Activated T-helper 2 cell treated with anti-CD3 and anti-CD28 coated beads, Interferon-gamma antibody, Interleukin-2, Interleukin-4, amounts not matched to agents 10 μg/mL and 5 μg/mL and 100 μg/mL, durations not matched to agents 14 hours and 24 hours and 36 hours (primary cell): ENCODE measurements around the gene ST3GAL4. TPM values are rescaled to one million over a fixed set of nuclear protein-coding genes. Genes with fewer than 3 reads are reported as not detected.
"Not testable (repeated sequence)": the region's sequence is repeated elsewhere in the genome, so short reads cannot be mapped to it uniquely, and the experiment has no call there.

Experiments used
- DNase-seq: peaks from one replicate; pipeline ENCODE4 v3.0.0; 2021; ENCODE audit warnings: low spot score
- H3K27ac Mint-ChIP-seq: one replicate; pipeline ENCODE4 v1.8.0; 2021; ENCODE audit warnings: mixed read lengths
- H3K27me3 Mint-ChIP-seq: one replicate; pipeline ENCODE4 v1.8.0; 2021; ENCODE audit warnings: low read depth, mixed read lengths
- H3K36me3 Mint-ChIP-seq: one replicate; pipeline ENCODE4 v1.8.0; 2021; ENCODE audit warnings: low read depth, mixed read lengths
- H3K4me1 Mint-ChIP-seq: one replicate; pipeline ENCODE4 v1.8.0; 2021; ENCODE audit warnings: low read depth, mixed read lengths
- H3K4me3 Mint-ChIP-seq: one replicate; pipeline ENCODE4 v1.8.0; 2021; ENCODE audit warnings: low read depth, mild to moderate bottlenecking, moderate library complexity, mixed read lengths
- H3K9me3 Mint-ChIP-seq: one replicate; pipeline ENCODE4 v1.8.0; 2021; ENCODE audit warnings: mixed read lengths
- intact Hi-C: fragments of 100-400 bp; cut with micrococcal nuclease; formaldehyde crosslinking; loops from one replicate; pipeline ENCODE4 v1.15.1; 2023
- total RNA-seq: library from RNA; stranded (reverse); gene quantifications from 2 replicates; pipeline ENCODE4 v1.2.3, GENCODE V29; 2022

The ST3GAL4 gene
- total RNA-seq, 1 donor from 2014 or later = 14.4 TPM

- H3K4me3 Mint-ChIP-seq, DNase-seq, H3K9me3 Mint-ChIP-seq, intact Hi-C loops, H3K27ac Mint-ChIP-seq, H3K27me3 Mint-ChIP-seq, H3K36me3 Mint-ChIP-seq, H3K4me1 Mint-ChIP-seq: not testable (repeated sequence)
Measured at GRCh38 chr11:126381960-126382359, 26.5 kb downstream of the ST3GAL4 start.

- H3K4me3 Mint-ChIP-seq, H3K27ac Mint-ChIP-seq, DNase-seq, H3K36me3 Mint-ChIP-seq, H3K9me3 Mint-ChIP-seq, intact Hi-C loops, H3K4me1 Mint-ChIP-seq, H3K27me3 Mint-ChIP-seq: not testable (repeated sequence)
Measured at GRCh38 chr11:126382641-126383040, 27.2 kb downstream of the ST3GAL4 start.

GRCh38 chr11:126383339-126384335 is 28.2 kb downstream of the ST3GAL4 start:
- no peaks in the 10 kb centered on the region for H3K27me3 Mint-ChIP-seq
- intact Hi-C loops = no loop called here
- H3K27ac Mint-ChIP-seq = no peak overlapping the region
- H3K36me3 Mint-ChIP-seq = no peaks in the 10 kb centered on the region
- H3K4me1 Mint-ChIP-seq = no peaks in the 10 kb centered on the region
- H3K4me3 Mint-ChIP-seq = no peak overlapping the region
- no peak for DNase-seq
- H3K9me3 Mint-ChIP-seq = no peaks in the 10 kb centered on the region

GRCh38 chr11:126384449-126385070 is 29.1 kb downstream of the ST3GAL4 start:
- Mint-ChIP-seq H3K4me1 (no peaks in the 10 kb centered on the region), H3K27ac (no peak overlapping the region), H3K27me3 (no peaks in the 10 kb centered on the region), H3K4me3 (no peak overlapping the region), H3K9me3 (no peaks in the 10 kb centered on the region), H3K36me3 (no peaks in the 10 kb centered on the region)
- intact Hi-C loops = no loop called here
- DNase-seq = no peak

GRCh38 chr11:126385991-126386728 is 30.7 kb downstream of the ST3GAL4 start:
- Mint-ChIP-seq H3K27ac (no peak overlapping the region), H3K4me1 (no peaks in the 10 kb centered on the region), H3K27me3 (no peaks in the 10 kb centered on the region), H3K9me3 (no peaks in the 10 kb centered on the region), H3K36me3 (no peaks in the 10 kb centered on the region), H3K4me3 (no peak overlapping the region)
- intact Hi-C loops = no loop called here
- no peak for DNase-seq

- H3K27ac Mint-ChIP-seq, DNase-seq, H3K9me3 Mint-ChIP-seq, intact Hi-C loops, H3K4me3 Mint-ChIP-seq, H3K27me3 Mint-ChIP-seq, H3K4me1 Mint-ChIP-seq, H3K36me3 Mint-ChIP-seq: not testable (repeated sequence)
Measured at GRCh38 chr11:126386729-126387071, 31.2 kb downstream of the ST3GAL4 start.

- no peak for DNase-seq
- intact Hi-C loops = no loop called here
- peaks cover 3% of the 10 kb centered on the region for H3K4me1 Mint-ChIP-seq
Measured at GRCh38 chr11:126387857-126388256, 32.4 kb downstream of the ST3GAL4 start.

GRCh38 chr11:126390272-126390867 is 34.9 kb downstream of the ST3GAL4 start:
- Mint-ChIP-seq H3K36me3 (no peaks in the 10 kb centered on the region), H3K9me3 (no peaks in the 10 kb centered on the region), H3K27me3 (no peaks in the 10 kb centered on the region), H3K4me3 (no peak overlapping the region), H3K4me1 (peaks cover 3% of the 10 kb centered on the region), H3K27ac (no peak overlapping the region)
- DNase-seq = no peak
- intact Hi-C loops = no loop called here

More at GRCh38 chr11:126387857-126388256, 32.4 kb downstream of the ST3GAL4 start:
- H3K27ac Mint-ChIP-seq = no peak overlapping the region
- no peaks in the 10 kb centered on the region for H3K27me3 Mint-ChIP-seq
- no peaks in the 10 kb centered on the region for H3K9me3 Mint-ChIP-seq
- H3K36me3 Mint-ChIP-seq = no peaks in the 10 kb centered on the region
- H3K4me3 Mint-ChIP-seq = no peak overlapping the region

- H3K4me1 Mint-ChIP-seq = peaks cover 3% of the 10 kb centered on the region
Measured at GRCh38 chr11:126391286-126391954, 35.9 kb downstream of the ST3GAL4 start.

GRCh38 chr11:126391970-126392632 is 36.6 kb downstream of the ST3GAL4 start:
- H3K27ac Mint-ChIP-seq = no peak overlapping the region
- no peaks in the 10 kb centered on the region for H3K27me3 Mint-ChIP-seq
- no peak for DNase-seq
- intact Hi-C loops = no loop called here
- H3K36me3 Mint-ChIP-seq = no peaks in the 10 kb centered on the region
- no peaks in the 10 kb centered on the region for H3K9me3 Mint-ChIP-seq
- H3K4me3 Mint-ChIP-seq = no peak overlapping the region
- H3K4me1 Mint-ChIP-seq = peaks cover 3% of the 10 kb centered on the region

More at GRCh38 chr11:126391286-126391954, 35.9 kb downstream of the ST3GAL4 start:
- Mint-ChIP-seq H3K36me3 (no peaks in the 10 kb centered on the region), H3K4me3 (no peak overlapping the region), H3K27me3 (no peaks in the 10 kb centered on the region), H3K27ac (no peak overlapping the region), H3K9me3 (no peaks in the 10 kb centered on the region)
- intact Hi-C loops = no loop called here
- DNase-seq = no peak

- intact Hi-C loops = no loop called here
- H3K4me1 Mint-ChIP-seq = peaks cover 3% of the 10 kb centered on the region
- no peak for DNase-seq
- no peaks in the 10 kb centered on the region for H3K9me3 Mint-ChIP-seq
- H3K4me3 Mint-ChIP-seq = no peak overlapping the region
- no peak overlapping the region for H3K27ac Mint-ChIP-seq
- no peaks in the 10 kb centered on the region for H3K36me3 Mint-ChIP-seq
- H3K27me3 Mint-ChIP-seq = no peaks in the 10 kb centered on the region
Measured at GRCh38 chr11:126392633-126393013, 37.1 kb downstream of the ST3GAL4 start.

- H3K4me1 Mint-ChIP-seq = peaks cover 3% of the 10 kb centered on the region
- no peaks in the 10 kb centered on the region for H3K36me3 Mint-ChIP-seq
- intact Hi-C loops = no loop called here
- no peak overlapping the region for H3K27ac Mint-ChIP-seq
- H3K27me3 Mint-ChIP-seq = no peaks in the 10 kb centered on the region
- H3K4me3 Mint-ChIP-seq = no peak overlapping the region
- no peaks in the 10 kb centered on the region for H3K9me3 Mint-ChIP-seq
- DNase-seq = no peak
Measured at GRCh38 chr11:126393143-126393542, 37.7 kb downstream of the ST3GAL4 start.
